Activated effector memory CD4-positive, alpha-beta T cell treated with Interleukin-2 at 50 U/mL for 16 hours (primary cell): Measurements from ENCODE around the gene TAOK1.
A peak's percentile ranks its signal among the peaks of the same experiment; 100 is the strongest.
"Not testable (repeated sequence)": the region's sequence is repeated elsewhere in the genome, so short reads cannot be mapped to it uniquely, and the experiment has no call there.

Experiments
- DNase-seq: peaks from one replicate; pipeline ENCODE4 v3.0.0-alpha.2; 2020

TAOK1 gene

DNA sequence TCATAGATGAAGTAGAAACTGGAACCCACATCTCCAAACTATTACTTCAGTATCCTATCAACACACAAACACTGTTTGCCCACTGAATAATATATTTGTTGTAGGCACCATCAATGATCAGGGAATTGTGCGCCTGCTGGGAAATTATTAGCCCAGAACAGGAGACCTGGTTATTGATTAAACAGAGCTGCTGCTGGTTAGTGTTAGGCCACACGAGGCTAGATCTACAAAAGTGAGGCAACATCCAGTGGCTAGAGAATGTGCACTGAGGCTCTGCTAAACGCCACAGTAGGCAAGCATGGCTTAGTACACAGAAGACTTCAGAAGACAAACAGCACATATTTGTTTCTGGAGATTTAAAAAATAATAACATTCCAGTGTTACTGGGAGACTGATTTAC, 165.7 kb downstream of the TAOK1 start:
- DNase-seq: no peak

DNA sequence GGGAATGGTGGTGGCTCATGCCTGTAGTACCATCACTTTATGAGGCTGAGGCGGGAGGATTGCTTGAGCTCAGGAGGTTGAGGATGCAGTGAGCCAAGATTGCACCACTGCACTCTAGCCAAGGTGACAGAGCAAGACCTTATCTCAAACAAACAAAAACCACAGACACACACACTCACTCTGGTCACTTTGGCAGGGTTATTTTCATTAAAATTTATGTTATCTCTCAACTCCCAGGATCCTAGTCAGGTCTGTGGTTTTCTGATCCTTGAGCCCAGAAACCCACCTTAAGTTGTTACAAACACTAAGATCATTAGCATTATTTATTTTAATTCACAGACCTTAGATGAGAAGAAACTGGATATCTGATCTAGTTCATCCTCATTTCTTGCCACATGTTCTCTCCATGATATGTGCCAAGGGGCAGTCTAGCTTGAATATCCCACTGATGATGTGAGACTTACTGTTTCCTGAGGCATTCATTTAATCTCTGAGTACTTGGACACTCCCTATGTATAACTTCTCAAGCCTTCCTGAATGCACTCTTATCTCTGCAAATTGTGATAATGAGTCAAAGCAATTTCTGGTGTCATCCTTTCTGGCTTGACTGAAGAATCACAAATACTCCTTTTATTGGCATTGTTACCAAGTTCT, 167.0 kb downstream of the TAOK1 start:
- DNase-seq: no peak

DNA sequence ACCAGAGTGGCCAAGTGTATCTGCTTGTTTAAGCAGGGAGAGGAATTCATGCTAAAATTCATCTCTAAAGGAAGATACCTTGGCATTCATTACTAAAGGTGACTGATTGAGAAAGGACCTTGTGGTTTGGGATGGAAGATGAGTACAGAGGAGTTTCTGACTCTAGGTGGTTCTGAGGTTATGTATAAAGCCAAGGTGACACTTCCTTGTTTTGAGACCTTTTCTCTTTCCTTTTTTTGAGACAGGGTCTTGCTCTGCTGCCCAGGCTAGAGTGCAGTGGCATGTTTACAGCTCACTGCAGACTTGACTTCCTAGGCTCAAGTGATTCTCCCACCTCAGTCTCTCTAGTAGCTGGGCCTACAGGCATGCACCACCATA, 167.6 kb downstream of the TAOK1 start:
- DNase-seq: no peak

DNA sequence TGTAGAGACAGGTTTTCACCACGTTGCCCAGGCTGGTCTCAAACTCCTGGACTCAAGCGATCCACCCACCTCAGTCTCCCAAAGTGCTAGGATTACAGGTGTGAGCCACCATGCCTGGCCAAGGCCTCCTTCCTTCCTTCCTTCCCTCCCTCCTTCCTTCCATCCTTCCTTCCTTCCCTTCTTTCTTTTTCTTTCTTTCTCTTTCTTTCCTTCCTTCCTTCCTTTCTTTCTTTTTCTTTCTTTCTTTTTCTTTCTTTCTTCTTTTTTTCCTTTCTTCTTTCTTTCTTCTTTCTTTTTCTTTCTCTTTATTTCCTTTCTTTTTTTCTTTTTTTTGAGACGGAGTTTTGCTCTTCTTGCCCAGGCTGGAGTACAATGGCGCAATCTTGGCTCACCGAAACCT, 168.0 kb downstream of the TAOK1 start:
- not testable (repeated sequence) for DNase-seq

DNA sequence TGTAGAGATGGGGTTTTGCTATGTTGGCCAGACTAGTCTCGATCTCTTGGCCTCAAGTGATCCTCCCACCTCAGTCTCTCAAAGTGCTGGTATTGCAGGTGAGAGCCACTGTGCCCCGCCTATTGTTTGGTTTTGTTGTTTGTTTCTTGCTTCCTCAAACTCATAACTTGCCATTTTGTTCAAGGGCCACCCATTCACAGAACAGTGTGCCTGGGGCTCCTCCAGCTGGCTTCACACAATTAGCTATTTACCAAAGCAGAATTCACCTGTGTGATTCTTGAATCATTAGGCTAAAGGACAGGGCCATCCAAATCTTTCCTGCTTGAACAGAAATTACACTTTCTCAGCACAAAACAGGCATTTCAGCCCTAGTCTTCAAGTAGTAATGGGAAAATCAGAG, 169.5 kb downstream of the TAOK1 start:
- no peak for DNase-seq

DNA sequence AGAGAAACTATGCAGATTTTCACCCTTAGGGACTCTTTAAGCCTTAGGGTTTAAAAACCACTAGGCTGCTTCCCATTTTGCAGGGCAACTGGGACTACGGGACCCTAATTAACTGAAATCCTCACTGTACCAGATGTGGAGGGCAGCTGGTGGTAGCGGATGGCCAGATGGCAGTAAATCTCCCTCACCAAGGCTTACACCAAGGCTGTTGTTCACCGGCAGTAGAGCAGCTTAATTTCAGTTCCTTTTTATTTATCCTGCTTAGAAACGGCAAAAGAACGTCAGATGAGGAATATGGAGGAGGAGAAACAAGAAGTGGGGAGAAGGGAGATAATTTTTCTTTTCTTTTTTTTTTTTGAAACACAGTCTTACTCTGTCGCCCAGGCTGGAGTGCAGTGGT, 170.2 kb downstream of the TAOK1 start:
- no peak for DNase-seq

DNA sequence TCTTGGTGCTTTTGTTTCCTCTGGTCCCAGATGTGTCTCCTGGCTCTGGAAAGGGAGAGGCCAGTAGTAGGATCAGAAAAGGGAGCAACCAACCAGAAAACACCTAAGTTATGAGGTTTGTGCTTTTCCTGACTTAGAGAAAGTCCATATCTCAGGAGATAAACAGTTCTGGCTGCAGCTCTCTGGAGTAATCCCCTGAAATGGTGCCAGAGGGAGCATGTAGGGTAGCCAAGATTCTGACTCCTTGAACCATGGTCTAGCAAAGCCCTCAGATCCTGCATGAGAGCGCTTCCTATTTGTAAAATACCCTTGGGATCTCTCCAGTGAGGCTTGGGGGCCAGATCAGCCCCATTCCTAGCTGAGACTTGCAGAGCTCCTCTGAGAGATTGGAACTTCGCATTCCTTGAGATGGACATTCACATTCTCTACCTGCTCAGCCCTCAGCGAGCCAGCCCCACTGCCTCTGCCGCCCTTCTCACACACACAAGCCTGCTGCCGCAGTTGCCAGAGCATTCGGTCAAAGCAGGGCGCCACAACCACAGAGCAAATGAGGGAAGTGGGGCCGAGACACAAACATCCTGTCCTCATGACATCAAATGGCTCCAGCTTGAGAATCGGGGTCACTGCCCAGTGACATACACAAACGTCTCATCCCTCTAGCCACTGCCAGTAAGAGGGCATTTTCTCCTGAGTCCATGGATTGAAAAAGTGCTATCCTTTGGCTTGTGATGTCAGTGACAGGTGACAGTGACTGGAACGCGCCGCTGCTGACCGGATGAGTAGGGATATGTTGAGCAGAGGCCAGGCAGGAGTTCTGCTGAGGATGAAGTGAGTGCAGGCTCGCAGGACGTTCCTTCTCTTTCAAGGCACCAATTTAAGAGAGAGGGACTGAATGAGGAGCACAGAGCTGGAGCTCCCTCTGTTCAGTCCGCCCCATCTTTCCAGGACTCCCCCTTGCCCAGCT, 171.7 kb downstream of the TAOK1 start:
- no peak for DNase-seq

DNA sequence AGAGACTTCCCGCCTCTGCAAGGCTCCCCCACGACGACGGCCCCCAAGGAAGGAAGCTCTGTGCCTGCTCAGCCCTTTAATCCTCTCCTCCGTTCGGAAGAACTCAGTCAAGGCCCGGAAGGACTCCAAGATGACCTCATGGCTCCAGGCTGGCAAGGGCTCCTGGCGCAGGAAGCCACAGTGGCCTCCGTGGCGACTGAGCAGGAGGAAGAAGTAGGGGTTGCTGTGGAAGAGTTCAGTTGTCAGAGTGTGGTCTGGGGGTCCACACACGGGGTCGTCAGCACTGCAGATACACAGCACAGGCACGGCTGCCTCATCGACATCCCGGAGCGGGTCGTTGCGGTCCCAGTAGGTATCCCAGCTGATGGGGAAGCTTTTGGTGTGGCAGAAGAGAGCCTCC, 172.5 kb downstream of the TAOK1 start:
- no peak for DNase-seq

DNA sequence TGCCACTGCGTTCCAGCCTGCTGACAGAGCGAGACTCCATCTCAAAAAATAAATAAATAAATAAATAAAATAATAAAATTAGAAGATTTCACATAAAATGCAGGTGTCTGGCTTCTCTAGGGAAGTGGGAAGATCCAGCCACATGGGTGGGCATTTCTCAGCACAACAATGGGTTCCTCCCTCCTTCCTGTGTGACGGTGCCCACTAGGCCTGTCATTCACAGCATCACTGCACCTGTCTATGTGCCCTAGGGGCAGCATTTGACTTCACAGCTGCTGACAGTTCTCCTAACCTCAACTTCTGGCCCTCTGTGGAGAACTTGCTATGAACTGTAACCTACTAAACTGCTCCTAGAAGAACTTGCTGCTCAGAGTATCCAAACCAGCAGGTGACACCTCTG, 173.7 kb downstream of the TAOK1 start:
- no peak for DNase-seq

DNA sequence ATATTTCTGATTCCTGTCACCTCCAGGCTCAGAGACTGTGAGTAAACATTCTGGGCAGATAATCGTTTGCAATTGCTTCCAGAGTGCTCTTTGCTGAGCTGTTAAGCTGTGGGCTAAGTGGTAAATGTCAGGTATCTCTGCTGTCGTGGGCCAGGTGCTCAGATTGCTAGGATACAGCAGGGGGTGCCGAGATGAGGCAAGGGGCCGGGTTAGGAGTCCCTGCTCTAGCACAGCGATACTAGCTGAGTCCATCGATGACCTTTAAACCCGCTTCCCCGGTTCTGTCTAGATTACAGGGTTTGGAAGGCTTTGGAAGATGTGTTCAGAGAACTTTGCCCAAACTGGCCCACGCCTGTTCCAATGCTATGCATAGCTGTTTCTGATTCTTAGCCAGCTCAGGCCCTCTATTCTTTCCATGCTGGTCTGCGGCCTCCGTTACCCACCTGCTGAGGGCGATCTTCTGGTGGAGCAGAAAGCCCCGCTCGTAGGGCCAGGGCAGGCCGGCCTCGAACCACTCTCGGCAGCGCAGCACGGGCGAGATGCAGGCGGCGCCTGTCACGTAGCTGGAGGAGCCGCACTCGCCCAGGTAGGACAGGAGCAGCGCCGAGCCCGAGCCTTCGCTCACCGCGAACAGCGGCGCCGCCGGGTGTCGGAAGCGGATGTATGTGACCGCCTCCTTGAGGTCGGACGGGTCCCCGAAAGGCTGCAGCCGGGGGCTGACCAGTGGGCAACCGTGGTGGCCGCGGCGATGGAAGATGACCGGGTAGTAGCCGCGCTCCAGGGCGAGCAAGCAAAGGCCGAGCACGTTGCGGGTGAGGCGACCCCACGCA, 175.7 kb downstream of the TAOK1 start:
- peak; percentile 62 for DNase-seq

DNA sequence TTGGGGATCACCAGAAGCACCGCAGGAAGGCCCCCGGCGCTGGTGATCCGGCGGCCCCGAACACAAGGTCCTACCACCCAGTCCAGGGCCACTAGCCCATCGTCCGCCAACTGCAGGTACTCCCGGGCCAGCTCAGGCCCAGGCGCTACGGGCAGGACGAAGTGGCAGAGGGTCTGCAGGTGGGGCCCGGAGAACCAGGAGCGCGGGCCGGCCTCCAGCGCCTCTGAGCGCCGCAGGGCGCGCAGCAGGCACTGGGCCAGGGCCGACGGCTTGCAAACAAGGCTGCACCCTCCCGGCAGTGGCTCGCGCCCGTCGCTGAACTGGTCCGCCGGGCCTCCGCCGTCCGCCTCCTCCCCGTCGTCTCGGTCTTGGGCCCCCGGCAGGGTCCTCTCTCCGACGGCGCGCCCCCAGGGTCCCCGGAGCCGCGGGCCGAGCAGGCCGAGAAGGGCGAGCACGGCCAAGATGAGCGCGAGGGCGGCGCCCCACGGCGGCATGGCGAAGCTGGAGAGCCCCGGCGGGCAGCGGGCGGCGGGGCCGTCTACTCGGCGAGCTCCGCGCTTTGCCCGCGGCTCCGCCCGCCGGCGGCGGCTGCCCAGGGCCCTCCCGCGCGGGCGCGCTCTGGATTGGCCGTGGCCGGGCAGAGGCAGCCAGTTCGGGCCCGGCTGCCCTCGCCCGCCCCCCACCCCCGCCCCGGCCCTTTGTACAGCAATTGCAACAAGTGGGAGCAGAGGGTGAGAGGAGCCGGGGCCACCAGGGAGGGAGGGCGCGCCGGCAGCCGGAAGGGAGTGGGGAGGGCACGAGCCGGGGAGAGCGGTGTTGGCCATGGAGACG, 176.5 kb downstream of the TAOK1 start, which contains the start of gene ABHD15:
TSS of gene ABHD15 (minus strand) at position 565 of the 831 bp plus-strand sequence. CDS start at position 494, 71 bp downstream.
- peak; percentile 54 for DNase-seq

DNA sequence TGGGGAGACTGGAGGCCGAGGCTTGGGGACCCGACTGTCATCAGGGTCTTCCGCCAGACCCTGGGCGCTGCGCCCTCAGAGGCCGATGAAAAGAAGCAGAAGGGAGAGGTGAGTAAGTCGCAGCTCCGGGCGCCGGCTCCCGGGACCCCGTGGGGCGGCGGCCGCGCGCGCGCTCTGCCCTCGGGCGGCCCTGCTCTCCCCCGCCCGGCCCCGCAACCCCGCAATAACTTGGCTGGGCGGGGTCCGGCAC, 177.1 kb downstream of the TAOK1 start:
- DNase-seq: peak; percentile 18

DNA sequence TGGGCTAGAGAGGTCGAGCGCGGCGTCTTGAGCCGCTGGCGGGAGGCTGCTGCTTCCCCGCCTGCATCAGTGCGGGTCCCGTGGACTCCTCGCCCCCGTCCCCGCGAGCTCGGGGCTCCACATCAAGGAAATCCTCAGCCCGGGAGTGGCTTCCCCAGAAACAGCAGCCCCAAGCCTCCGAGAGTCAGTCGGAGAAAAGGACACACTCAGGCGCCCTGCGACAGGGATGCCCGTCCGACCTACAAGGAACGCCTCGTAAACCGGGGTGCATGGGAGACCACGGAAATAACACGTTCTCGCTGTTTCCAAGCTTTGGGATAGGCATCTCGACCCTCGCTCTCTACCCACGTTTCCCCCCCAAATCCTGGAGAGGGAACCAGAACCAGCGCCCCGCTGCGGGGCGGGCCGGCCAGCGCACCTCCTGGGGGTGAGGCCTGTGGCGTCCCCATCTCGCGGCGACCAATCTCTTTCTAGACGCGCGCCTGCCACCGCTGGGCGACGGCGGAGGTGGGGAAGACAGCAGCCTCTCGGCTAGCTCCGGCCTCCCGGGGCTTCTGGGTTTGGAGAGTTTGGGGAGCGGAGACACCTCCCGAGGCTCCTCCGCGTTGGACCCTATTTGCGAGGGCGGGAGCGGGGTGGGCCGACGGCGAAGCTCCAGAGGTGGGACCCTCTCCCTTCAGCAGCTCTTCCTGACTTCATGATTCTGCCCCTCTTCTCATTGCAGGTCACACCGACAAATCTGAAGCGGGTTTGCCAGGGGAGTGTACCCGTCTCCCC, 177.6 kb downstream of the TAOK1 start:
- peak; percentile 71 for DNase-seq

DNA sequence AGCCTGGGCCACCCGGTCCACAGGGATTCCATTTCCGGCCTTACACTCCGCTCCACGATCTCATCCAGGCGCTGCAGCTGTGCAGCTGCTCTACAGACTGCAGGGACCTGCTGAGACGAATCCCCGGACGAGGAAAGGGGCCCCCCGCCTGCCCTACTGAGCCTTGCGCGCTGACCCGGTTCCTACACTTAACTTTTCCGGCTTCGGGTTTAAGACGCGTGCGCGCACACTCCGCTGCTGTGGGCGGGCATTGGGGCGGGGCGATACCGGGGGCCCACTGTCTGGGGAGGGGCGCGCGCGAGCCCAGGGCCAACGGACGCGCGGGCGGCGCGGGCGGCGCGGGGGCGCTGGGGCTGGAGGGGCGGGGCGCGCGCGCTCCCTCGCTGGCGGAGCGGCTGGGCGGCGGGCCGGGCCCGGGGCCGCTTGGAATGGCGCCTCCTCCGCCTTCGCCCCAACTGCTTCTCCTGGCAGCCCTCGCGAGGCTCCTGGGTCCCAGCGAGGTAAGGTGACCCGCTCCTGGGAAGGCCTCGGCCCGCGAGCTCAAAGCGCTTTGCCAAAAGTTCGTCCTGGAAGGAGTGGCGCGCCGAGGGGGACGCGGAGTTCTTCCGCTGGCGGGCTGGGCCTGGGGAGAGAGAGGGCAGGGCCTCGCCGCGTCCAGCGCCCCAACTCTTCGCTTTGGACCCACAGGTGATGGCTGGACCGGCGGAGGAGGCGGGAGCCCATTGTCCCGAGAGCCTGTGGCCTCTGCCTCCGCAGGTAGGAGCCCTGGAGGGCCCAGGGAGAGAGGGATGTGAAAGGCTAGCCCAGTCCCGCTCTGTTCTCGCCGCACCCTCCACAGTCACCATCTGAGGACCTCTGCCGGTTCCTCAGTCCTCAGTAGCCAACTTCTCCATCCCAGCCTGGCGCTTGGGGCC, 178.4 kb downstream of the TAOK1 start, which contains the start of gene TP53I13:
TSS of gene TP53I13 (plus strand) at position 371 of the 914 bp plus-strand sequence. CDS start at position 429, 58 bp downstream.
- DNase-seq: peak; percentile 88

DNA sequence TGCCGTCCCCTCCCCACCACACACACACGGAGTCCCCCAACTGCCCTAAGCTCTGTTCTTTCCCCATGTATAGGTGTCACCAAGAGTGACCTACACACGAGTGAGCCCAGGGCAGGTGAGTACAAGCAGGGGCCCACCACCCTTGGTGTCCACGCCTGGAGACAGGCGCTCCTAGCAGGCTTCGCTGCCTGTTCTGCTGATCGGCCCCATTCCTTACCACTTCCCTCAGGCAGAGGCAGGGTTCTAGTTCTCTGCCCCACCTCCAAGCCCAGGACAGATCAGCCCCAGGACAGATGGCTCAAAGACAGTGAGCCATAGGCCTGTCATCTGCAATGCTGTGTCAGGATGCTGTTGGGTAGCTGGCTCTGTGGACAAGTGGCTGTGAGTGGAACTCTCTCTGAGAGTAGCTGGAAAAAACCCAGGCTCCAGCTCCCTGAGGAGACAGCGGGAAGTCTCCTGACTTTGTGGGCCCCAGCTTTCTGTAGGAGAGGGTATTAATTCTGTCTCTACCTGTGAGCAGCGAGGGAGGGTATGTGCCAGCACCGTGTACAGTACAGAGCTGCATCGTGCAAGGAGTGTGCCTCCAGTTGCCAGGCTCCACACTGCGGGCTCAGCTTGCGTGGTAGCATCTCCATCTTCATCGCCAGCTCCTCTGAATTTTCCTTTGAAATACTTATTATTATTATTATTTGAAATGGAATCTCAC, 179.2 kb downstream of the TAOK1 start:
- DNase-seq: no peak

DNA sequence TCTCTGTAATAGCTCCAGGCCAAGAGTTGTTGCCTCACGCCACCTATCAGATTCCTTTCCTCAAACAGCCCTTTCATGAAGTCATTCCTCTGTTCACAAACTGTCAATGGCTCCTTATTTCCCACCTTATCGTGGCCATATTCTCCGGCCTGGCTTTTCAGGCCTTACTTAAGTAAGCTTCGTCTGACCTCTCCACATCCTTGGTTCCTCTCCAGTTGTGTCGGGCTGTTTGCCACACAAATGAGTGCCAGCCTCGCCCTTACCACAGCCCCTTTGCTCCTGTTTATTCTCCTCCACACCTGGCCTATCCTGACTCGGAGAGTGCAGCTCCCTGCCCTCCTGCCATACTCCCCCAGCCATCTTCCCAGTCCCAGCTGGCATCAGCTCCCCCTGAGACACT, 180.4 kb downstream of the TAOK1 start:
- no peak for DNase-seq

DNA sequence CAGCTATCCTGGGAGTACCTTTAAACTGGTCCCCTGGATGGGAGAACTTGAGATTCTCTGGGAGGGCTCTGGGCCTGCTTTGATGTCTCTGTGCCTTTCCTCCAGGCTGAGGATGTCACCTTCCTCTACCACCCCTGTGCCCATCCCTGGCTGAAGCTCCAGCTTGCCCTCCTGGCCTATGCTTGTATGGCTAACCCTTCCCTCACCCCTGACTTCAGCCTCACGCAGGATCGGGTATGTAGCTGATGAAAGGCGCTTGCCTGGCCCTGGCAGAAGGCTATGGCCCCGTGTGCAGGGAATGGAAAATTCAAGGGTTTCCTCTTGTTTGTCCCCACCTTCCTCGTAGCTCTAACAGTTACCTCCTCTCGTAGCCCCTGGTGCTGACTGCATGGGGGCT, 181.3 kb downstream of the TAOK1 start:
- no peak for DNase-seq

DNA sequence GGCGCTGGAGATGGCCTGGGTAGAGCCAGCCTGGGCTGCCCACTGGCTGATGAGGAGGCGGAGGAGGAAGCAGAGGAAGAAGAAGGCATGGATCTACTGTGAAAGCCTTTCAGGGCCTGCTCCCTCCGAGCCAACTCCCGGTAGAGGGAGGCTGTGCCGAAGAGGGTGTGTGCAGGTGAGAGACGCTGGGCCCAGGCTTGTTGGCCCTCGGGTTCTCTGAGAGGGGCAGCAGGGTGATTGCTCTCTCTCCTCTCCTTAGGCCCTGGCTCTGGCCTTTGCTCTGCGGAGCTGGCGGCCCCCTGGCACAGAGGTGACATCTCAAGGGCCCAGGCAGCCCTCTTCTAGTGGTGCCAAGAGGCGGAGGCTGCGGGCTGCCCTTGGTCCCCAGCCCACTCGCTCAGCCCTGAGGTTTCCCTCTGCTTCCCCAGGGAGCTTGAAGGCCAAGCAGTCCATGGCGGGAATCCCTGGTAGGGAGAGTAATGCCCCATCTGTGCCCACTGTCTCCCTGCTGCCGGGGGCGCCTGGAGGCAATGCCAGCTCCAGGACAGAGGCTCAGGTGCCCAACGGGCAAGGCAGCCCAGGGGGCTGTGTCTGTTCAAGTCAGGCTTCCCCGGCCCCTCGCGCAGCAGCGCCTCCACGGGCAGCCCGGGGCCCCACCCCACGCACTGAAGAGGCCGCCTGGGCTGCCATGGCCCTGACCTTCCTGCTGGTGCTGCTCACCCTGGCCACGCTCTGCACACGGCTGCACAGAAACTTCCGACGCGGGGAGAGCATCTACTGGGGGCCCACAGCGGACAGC, 181.9 kb downstream of the TAOK1 start:
- no peak for DNase-seq
